Duodenal mucosa (tissue), 2 donors: ENCODE measurements around the gene ACMSD.

ENCODE experiments used
- H3K27ac ChIP-seq: one replicate; pipeline ENCODE4 v1.7.0; 2013; ENCODE audit warnings: low read depth, low read length
- H3K27me3 ChIP-seq, 2 donors: one replicate each; pipeline ENCODE4 v1.7.0; 2013; ENCODE audit warnings: low read length in 2 of 2, control low read depth in 1 of 2; ENCODE audit not compliant: insufficient read depth in 2 of 2, control insufficient read depth in 1 of 2
- H3K36me3 ChIP-seq, 2 donors: one replicate each; pipeline ENCODE4 v1.7.0; 2013; ENCODE audit warnings: low read length in 2 of 2, control low read depth in 1 of 2; ENCODE audit not compliant: insufficient read depth in 2 of 2, control insufficient read depth in 1 of 2
- H3K4me1 ChIP-seq, 2 donors: one replicate each; pipeline ENCODE4 v1.7.0; 2013; ENCODE audit warnings: low read length in 2 of 2, control low read depth in 1 of 2; ENCODE audit not compliant: insufficient read depth in 2 of 2, control insufficient read depth in 1 of 2
- H3K4me3 ChIP-seq, 2 donors: one replicate each; pipeline ENCODE4 v1.7.0; 2013; ENCODE audit warnings: low read length in 2 of 2, low read depth in 1 of 2
- H3K9ac ChIP-seq, 2 donors: one replicate each; pipeline ENCODE4 v1.7.0; 2013; ENCODE audit warnings: low read length in 2 of 2, low read depth in 1 of 2
- H3K9me3 ChIP-seq, 2 donors: one replicate each; pipeline ENCODE4 v1.7.0; 2013; ENCODE audit warnings: low read length in 2 of 2, control low read depth in 1 of 2; ENCODE audit not compliant: control insufficient read depth in 1 of 2

Gene ACMSD

DNA sequence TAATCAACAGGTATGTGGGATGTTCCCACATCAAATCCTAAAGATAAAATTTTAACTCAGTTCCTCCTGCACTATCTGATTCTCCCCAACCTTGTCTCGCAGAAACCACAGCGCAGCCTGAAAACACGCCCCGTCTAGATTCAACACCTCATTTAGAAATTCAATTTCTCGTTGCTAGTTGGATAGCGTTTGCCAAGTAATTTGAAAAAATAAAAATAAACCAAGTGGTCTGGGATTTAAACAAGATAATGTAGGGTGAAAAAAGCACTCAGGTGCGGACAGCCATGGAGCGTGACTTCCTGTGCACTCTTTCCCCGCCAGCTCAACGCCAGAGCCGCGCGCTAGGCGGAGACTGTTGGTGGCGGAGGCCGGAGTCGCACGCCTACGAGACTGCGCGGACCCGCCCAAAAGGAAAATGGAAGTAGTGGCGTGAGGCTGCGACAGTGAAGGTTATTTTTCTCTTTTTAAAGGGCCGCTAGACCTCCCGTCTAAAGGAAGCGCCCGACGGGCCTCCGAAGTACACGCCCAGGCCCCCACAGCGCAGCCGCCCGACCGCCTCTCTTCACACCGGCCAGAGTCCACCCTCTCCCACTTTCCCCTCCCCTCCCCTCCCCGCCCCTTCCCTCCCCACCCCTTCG, 79.6 kb downstream of the ACMSD start:
- Histone ChIP-seq H3K27ac (peak overlapping the region; percentile 85), H3K4me1 (peaks cover 24 to 30% of the 10 kb centered on the region in 2 donors), H3K27me3 (no peaks in the 10 kb centered on the region), H3K4me3 (peak overlapping the region; percentile 83 to 87), H3K9me3 (no peaks in the 10 kb centered on the region), H3K9ac (peak overlapping the region; percentile 70 to 73), H3K36me3 (no peaks in the 10 kb centered on the region)

DNA sequence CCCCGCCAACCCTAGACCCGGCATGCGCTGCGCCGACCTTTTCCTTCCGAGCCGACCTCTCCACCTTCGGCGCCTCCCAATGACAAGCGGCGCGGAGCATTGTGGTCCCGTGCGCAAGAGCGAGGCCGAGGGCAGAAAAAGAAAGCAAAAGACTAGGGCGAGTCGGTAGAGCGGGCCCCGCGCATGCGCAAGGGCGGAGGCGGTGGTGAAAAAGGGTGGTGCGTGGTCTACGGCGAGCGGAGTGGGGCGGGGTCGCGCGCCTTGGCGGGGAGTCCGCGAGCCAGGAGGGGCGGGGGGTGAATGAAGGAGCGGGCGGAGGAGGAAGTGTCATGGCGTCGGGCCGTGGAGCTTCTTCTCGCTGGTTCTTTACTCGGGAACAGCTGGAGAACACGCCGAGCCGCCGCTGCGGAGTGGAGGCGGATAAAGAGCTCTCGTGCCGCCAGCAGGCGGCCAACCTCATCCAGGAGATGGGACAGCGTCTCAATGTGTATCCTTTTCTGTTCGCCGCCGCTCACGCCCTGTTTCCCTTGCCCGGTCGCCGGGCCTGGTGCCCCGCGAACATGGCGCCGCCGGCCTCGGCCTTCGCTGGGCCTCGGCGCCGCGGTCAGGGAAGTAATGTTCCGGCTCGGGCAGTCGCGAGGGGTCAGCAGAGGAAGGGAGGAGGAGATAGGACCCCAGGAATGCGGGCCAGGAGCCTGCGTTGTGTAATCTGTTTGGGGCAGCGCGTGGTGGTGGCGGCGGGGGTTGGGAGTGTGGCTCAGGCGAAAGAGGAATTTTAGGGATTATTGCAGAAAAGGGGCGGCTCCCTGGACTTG, 80.3 kb downstream of the ACMSD start, which contains the start of gene CCNT2:
Gene CCNT2 (plus strand): TSS at position 297 of the 815 bp plus-strand sequence. CDS start 33 bp downstream, at position 330.
- H3K4me1 ChIP-seq = peaks cover 24 to 30% of the 10 kb centered on the region in 2 donors
- H3K9ac ChIP-seq = peak within 1 kb of the TSS; percentile 97 to 98
- H3K4me3 ChIP-seq = peak within 1 kb of the TSS; percentile 94 to 97
- H3K27ac ChIP-seq = peak within 1 kb of the TSS; percentile 99
- H3K36me3 ChIP-seq = no peaks in the 10 kb centered on the region
- H3K27me3 ChIP-seq = no peaks in the 10 kb centered on the region
- H3K9me3 ChIP-seq = no peaks in the 10 kb centered on the region

DNA sequence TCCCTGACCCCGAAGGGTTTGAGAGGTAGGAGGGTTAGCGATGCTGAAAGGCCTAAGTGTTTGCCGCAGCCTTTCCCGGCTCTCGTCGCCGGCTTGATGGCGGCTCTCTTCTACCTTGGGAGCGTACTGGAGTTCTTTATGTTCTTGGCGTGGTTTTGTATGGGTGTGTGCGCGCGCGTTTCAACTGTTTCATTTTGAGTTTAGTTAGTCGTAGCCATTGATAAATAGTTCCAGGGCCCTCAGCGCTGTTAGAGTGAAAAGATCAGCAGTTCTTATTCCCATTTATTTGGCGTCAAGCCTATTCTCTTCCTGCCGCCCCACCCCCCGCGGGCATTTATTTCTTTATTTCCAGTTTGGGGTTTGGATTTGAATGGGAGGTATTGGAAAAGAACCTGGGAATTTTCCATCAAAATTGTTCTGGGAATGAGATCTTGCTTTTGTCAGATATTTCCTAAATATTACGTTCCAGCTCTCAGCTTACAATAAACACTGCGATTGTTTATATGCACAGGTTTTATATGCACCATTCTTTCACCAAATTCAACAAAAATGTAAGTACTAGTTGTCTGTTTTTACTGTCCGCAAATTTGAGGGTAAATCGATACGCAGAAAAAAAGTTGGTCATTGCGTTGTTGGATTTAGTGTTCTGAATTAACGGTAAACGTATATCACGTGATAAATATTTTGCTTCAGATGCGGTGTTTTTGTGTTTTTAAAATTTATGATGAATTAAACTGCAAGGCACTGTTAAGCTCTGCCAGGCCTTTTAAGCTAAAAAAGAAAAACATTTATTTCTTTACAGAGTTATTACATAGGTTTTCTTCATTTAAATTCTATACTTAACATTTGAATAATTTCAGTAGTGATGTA, 81.2 kb downstream of the ACMSD start:
- Histone ChIP-seq H3K4me1 (peaks cover 24 to 31% of the 10 kb centered on the region in 2 donors), H3K36me3 (no peaks in the 10 kb centered on the region), H3K9ac (peak overlapping the region; percentile 97 to 98), H3K9me3 (no peaks in the 10 kb centered on the region), H3K4me3 (peak overlapping the region; percentile 94 to 97), H3K27me3 (no peaks in the 10 kb centered on the region), H3K27ac (peak overlapping the region; percentile 99)

DNA sequence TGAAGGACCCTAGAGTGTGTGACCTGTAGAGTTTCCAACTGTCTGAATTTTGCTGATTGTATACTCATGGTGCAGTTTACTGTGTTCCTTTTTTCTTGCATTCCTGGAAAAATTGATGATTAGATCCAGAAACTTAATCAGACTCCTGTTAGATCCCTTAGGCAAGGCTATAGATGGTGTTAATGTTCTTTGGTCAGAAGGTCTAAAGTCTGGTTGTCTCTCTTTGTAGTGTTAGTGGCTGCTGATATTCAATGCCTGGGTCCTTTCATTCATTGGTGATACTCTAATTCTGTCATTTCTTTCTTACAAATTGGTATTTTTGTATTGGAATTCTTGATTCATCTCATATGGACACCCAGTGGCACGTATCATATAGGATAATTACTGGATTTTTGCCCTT, 86.5 kb downstream of the ACMSD start:
- Histone ChIP-seq H3K27ac (no peak overlapping the region), H3K36me3 (peaks cover 0 to 5% of the 10 kb centered on the region in 2 donors), H3K27me3 (no peaks in the 10 kb centered on the region), H3K4me3 (no peak overlapping the region), H3K9ac (no peak overlapping the region), H3K4me1 (peaks cover 32 to 43% of the 10 kb centered on the region in 2 donors), H3K9me3 (no peaks in the 10 kb centered on the region)

DNA sequence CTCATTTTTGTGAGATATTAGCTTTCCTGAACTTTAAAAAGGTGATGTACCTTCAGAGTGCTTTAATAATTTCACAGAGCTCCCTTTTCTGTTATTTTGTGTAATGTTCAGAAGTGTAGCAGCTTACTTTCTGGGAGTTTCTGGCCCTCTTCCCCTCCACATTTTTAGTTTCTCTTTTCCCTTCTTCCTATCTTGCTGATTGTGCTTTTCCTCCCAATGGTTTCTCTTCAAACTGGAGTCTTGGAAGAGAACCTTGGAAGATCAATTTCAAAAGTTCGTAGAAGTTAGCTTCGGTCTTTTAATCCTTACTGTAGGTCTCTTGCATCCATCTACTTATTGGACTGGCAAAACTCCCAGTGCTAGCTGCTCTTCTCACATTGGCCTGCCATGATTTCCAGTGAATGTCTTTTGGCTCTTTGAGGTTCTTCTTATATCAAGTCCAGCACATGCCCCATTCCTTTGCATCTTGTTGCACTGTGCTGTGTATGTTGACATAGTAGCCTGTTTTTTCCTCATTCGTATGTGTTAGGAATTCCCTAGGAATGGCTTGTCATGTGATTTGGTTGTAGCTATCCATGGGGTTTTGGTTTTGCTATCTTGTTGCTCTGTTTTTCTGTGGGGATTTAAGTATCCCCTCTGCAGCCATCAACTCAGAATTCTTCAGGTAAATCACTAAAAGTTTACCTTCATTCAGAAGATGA, 88.0 kb downstream of the ACMSD start:
- Histone ChIP-seq H3K36me3 (peaks cover 0 to 5% of the 10 kb centered on the region in 2 donors), H3K9me3 (no peaks in the 10 kb centered on the region), H3K4me1 (peaks cover 20 to 41% of the 10 kb centered on the region in 2 donors), H3K4me3 (no peak overlapping the region), H3K27ac (no peak overlapping the region), H3K27me3 (no peaks in the 10 kb centered on the region), H3K9ac (no peak overlapping the region)

DNA sequence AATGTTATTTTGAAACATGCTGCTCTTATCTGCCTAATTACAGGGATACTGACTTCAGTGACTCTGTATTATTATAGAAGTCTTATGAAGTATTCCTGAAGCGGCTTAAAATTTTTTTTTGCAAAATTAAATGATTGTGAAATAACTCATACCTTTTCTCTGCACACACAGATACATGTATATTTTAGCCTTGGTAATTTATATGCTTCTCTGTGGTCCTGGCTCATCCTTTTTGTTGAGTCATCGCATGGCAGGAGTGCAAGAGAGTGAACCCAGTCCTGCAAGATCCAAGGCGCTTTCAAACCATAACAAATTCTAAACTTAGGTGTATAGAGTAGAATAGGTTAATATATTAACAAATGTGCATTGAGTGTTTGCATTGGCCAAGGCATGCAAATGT, 88.8 kb downstream of the ACMSD start:
- peaks cover 5 to 6% of the 10 kb centered on the region in 2 donors for H3K36me3 ChIP-seq
- H3K9me3 ChIP-seq = no peaks in the 10 kb centered on the region
- H3K27me3 ChIP-seq = no peaks in the 10 kb centered on the region
- H3K27ac ChIP-seq = no peak overlapping the region
- H3K4me1 ChIP-seq = peaks cover 12 to 36% of the 10 kb centered on the region in 2 donors
- no peak overlapping the region for H3K9ac ChIP-seq
- H3K4me3 ChIP-seq = no peak overlapping the region

DNA sequence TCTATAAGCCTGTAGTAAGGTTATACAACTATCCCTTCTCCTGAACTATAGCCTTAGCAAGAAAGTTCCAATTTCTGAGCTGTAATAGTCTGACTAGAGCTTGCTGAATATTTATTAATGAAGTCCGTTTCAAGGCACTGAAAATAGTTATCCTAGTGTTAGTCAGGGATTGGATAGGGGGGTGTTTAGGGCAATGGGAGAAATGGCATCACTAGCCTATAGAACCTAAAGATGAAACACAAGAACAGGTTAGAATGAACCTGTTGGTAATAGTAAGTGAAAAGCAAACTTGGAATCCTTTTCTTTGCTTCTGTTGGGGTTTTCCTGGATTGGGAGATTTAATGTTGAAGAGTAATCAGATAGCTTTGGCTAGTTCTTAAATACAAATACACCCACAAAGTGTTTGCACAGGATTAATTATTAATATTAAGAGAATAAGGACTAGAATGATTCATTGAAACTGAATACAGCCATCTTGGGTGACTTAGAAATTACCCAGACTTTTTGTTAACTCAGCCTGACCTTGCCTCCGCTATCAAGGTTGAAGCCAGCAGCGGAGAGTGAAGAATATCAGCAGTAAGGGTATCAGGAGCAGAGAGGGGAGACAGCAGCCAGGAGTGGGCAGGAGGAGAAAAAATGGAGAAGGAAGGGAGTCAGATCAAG, 94.6 kb downstream of the ACMSD start:
- Histone ChIP-seq H3K27me3 (no peaks in the 10 kb centered on the region), H3K4me1 (peaks cover 29 to 44% of the 10 kb centered on the region in 2 donors), H3K9me3 (no peaks in the 10 kb centered on the region), H3K9ac (peak overlapping the region in 1 of 2 donors; percentile 58), H3K27ac (no peak overlapping the region), H3K4me3 (peak overlapping the region; percentile 22 to 30), H3K36me3 (peaks cover 0 to 13% of the 10 kb centered on the region in 2 donors)

DNA sequence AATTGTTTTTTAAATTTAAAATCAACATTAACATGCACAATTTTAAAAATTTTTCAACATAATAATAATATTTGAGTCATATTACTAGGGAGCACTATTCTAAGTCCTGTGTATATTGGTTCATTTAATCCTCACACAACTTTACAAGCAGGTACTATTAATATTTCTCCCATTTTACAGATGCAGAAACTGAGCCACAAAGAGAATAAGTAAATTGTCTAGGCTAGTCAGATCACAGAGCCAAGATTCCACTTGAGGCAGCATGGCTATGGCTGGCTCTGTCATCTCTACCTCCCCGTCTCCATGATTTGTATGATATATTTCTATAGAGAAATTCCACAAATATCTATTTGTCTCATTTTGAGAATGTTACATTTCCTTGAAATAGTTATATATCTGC, 95.3 kb downstream of the ACMSD start:
- H3K27ac ChIP-seq = no peak overlapping the region
- no peak overlapping the region for H3K4me3 ChIP-seq
- H3K9me3 ChIP-seq = no peaks in the 10 kb centered on the region
- no peak overlapping the region for H3K9ac ChIP-seq
- H3K4me1 ChIP-seq = peaks cover 29 to 44% of the 10 kb centered on the region in 2 donors
- H3K27me3 ChIP-seq = no peaks in the 10 kb centered on the region
- peaks cover 3 to 19% of the 10 kb centered on the region in 2 donors for H3K36me3 ChIP-seq

DNA sequence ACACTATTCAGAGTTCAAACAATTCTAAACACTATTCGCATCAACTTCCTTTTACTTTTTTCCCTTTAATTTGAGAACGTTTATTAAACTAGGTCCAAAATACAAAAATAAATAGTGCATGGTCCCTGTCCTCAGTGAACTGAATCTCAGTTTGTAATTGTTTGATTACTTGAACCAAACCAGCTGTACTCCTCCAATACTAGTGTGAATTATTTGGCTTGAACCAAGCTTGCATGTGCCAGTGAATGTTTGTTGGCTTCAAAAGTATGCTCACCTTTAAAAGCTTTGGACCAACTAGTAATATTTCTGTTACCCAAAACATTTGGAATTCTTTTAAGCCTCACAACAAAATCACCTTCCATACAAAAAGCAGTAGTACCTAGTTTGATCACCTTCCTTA, 95.7 kb downstream of the ACMSD start:
- Histone ChIP-seq H3K9me3 (no peaks in the 10 kb centered on the region), H3K27me3 (no peaks in the 10 kb centered on the region), H3K4me1 (peaks cover 29 to 44% of the 10 kb centered on the region in 2 donors), H3K36me3 (peaks cover 7 to 19% of the 10 kb centered on the region in 2 donors), H3K27ac (no peak overlapping the region), H3K4me3 (no peak overlapping the region), H3K9ac (no peak overlapping the region)
